ENCODE results near the gene KDM6B.

The KDM6B gene

GRCh38 chr17:7838090-7839075 lies 4.4 kb downstream of the KDM6B start:
- H3K4me1 ChIP-seq (ENCODE audit: control insufficient read depth, insufficient read depth, low read length) = peaks cover 32% of the 10 kb centered on the region
- ChIA-PET POLR2A (interaction anchor here (0.5 to 7.7 kb wide), 5 partner anchors 13 to 151 kb away, joined by 3 to 110 read pairs (median 7); partner anchors contain the start of genes CYB5D1, NAA38, TMEM88 and TP53), CTCF (interaction anchor here (0.7 to 2.5 kb wide), 4 partner anchors 21 to 222 kb away, joined by 3 to 14 read pairs (median 3); no protein-coding TSS in a partner anchor)
- peaks cover 0 to 7% of the 10 kb centered on the region in 2 experiments; a peak in 1 of 3 replicates for H3K36me3 ChIP-seq (ENCODE audit: control insufficient read depth in 2 of 2, insufficient read depth in 1 of 2, low read length in 2 of 2)
- H3K27ac ChIP-seq (ENCODE audit: extremely low read depth, low read depth, low read length) = peak overlapping the region; percentile 100
- no peak overlapping the region for H3K4me3 ChIP-seq (ENCODE audit: low read depth, low read length)
- no peaks in the 10 kb centered on the region for H3K9me3 ChIP-seq (ENCODE audit: control insufficient read depth, insufficient read depth, low read depth, low read length)
- 0 out of 2 replicates have a peak, but pooled peaks have one; percentile 21 for TF ChIP-seq ZFP69B (tag by site-specific recombination; IDR thresholded peaks at IDR 0.05)
- TF ChIP-seq, protein P1, sequence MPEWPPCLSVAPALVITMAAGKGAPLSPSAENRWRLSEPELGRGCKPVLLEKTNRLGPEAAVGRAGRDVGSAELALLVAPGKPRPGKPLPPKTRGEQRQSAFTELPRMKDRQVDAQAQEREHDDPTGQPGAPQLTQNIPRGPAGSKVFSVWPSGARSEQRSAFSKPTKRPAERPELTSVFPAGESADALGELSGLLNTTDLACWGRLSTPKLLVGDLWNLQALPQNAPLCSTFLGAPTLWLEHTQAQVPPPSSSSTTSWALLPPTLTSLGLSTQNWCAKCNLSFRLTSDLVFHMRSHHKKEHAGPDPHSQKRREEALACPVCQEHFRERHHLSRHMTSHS (tag by site-specific recombination; IDR thresholded peaks at IDR 0.05) = no peak
- TF ChIP-seq ZBTB20 (tag by site-specific recombination; IDR thresholded peaks at IDR 0.05) = peak; percentile 29
- TF ChIP-seq ZNF211 (tag by site-specific recombination; IDR thresholded peaks at IDR 0.05; ENCODE audit: low read depth) = no peak
- TF ChIP-seq ZNF544 (tag by site-specific recombination; IDR thresholded peaks at IDR 0.05) = no peak
- TF ChIP-seq BCL11A (tag by site-specific recombination; IDR thresholded peaks at IDR 0.05; ENCODE audit: low read depth) = peak; percentile 84
- TF ChIP-seq ZNF423 (tag by site-specific recombination; IDR thresholded peaks at IDR 0.05) = no peak
- no peak; the same call in 1 of the 2 replicates for TF ChIP-seq ZNF514 (tag by site-specific recombination; IDR thresholded peaks at IDR 0.05)
- TF ChIP-seq, protein P2, sequence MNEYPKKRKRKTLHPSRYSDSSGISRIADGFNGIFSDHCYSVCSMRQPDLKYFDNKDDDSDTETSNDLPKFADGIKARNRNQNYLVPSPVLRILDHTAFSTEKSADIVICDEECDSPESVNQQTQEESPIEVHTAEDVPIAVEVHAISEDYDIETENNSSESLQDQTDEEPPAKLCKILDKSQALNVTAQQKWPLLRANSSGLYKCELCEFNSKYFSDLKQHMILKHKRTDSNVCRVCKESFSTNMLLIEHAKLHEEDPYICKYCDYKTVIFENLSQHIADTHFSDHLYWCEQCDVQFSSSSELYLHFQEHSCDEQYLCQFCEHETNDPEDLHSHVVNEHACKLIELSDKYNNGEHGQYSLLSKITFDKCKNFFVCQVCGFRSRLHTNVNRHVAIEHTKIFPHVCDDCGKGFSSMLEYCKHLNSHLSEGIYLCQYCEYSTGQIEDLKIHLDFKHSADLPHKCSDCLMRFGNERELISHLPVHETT (tag by site-specific recombination; IDR thresholded peaks at IDR 0.05) = no peak
- TF ChIP-seq ZNF335 (tag by site-specific recombination; conservative IDR thresholded peaks at IDR 0.05) = peak; percentile 33; the same call in 1 of the 2 replicates
- TF ChIP-seq ZNF426 (tag by site-specific recombination; IDR thresholded peaks at IDR 0.05) = no peak
- no peak for TF ChIP-seq ZNF561 (tag by site-specific recombination; IDR thresholded peaks at IDR 0.05; ENCODE audit: borderline replicate concordance)
- TF ChIP-seq, protein P3, sequence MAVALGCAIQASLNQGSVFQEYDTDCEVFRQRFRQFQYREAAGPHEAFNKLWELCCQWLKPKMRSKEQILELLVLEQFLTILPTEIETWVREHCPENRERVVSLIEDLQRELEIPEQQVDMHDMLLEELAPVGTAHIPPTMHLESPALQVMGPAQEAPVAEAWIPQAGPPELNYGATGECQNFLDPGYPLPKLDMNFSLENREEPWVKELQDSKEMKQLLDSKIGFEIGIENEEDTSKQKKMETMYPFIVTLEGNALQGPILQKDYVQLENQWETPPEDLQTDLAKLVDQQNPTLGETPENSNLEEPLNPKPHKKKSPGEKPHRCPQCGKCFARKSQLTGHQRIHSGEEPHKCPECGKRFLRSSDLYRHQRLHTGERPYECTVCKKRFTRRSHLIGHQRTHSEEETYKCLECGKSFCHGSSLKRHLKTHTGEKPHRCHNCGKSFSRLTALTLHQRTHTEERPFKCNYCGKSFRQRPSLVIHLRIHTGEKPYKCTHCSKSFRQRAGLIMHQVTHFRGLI (tag by site-specific recombination; IDR thresholded peaks at IDR 0.05) = no peak
- TF ChIP-seq, protein P4, sequence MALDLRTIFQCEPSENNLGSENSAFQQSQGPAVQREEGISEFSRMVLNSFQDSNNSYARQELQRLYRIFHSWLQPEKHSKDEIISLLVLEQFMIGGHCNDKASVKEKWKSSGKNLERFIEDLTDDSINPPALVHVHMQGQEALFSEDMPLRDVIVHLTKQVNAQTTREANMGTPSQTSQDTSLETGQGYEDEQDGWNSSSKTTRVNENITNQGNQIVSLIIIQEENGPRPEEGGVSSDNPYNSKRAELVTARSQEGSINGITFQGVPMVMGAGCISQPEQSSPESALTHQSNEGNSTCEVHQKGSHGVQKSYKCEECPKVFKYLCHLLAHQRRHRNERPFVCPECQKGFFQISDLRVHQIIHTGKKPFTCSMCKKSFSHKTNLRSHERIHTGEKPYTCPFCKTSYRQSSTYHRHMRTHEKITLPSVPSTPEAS (tag by site-specific recombination; IDR thresholded peaks at IDR 0.05) = peak; percentile 73
- TF ChIP-seq ZNF596 (tag by site-specific recombination; IDR thresholded peaks at IDR 0.05) = no peak
- TF ChIP-seq ZNF777 (tag by site-specific recombination; IDR thresholded peaks at IDR 0.05; ENCODE audit: borderline replicate concordance) = no peak
- TF ChIP-seq, protein P5, sequence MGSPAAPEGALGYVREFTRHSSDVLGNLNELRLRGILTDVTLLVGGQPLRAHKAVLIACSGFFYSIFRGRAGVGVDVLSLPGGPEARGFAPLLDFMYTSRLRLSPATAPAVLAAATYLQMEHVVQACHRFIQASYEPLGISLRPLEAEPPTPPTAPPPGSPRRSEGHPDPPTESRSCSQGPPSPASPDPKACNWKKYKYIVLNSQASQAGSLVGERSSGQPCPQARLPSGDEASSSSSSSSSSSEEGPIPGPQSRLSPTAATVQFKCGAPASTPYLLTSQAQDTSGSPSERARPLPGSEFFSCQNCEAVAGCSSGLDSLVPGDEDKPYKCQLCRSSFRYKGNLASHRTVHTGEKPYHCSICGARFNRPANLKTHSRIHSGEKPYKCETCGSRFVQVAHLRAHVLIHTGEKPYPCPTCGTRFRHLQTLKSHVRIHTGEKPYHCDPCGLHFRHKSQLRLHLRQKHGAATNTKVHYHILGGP (tag by site-specific recombination; IDR thresholded peaks at IDR 0.05) = no peak
- TF ChIP-seq, protein P6, sequence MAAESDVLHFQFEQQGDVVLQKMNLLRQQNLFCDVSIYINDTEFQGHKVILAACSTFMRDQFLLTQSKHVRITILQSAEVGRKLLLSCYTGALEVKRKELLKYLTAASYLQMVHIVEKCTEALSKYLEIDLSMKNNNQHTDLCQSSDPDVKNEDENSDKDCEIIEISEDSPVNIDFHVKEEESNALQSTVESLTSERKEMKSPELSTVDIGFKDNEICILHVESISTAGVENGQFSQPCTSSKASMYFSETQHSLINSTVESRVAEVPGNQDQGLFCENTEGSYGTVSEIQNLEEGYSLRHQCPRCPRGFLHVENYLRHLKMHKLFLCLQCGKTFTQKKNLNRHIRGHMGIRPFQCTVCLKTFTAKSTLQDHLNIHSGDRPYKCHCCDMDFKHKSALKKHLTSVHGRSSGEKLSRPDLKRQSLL (tag by site-specific recombination; IDR thresholded peaks at IDR 0.05) = no peak
- peak; percentile 98 for TF ChIP-seq ZBTB17 (tag by site-specific recombination; IDR thresholded peaks at IDR 0.05)
- TF ChIP-seq ZNF664 (tag by site-specific recombination; IDR thresholded peaks at IDR 0.05) = no peak
- TF ChIP-seq, protein P7, sequence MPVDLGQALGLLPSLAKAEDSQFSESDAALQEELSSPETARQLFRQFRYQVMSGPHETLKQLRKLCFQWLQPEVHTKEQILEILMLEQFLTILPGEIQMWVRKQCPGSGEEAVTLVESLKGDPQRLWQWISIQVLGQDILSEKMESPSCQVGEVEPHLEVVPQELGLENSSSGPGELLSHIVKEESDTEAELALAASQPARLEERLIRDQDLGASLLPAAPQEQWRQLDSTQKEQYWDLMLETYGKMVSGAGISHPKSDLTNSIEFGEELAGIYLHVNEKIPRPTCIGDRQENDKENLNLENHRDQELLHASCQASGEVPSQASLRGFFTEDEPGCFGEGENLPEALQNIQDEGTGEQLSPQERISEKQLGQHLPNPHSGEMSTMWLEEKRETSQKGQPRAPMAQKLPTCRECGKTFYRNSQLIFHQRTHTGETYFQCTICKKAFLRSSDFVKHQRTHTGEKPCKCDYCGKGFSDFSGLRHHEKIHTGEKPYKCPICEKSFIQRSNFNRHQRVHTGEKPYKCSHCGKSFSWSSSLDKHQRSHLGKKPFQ (tag by site-specific recombination; IDR thresholded peaks at IDR 0.05) = no peak
- TF ChIP-seq REPIN1 (tag by site-specific recombination; IDR thresholded peaks at IDR 0.05; ENCODE audit: low read depth) = no peak
- TF ChIP-seq ZNF341 (tag by site-specific recombination; IDR thresholded peaks at IDR 0.05; ENCODE audit: low read depth) = peak; percentile 93
- no peak for TF ChIP-seq ZNF792 (tag by site-specific recombination; IDR thresholded peaks at IDR 0.05)
- no peak for TF ChIP-seq ZNF169 (tag by site-specific recombination; IDR thresholded peaks at IDR 0.05)
- no peak for TF ChIP-seq ZNF510 (tag by site-specific recombination; IDR thresholded peaks at IDR 0.05; ENCODE audit: insufficient replicate concordance)
- no peak for TF ChIP-seq ZSCAN23 (tag by site-specific recombination; IDR thresholded peaks at IDR 0.05)
